ENCODE results near the gene PSME2.

DNA sequence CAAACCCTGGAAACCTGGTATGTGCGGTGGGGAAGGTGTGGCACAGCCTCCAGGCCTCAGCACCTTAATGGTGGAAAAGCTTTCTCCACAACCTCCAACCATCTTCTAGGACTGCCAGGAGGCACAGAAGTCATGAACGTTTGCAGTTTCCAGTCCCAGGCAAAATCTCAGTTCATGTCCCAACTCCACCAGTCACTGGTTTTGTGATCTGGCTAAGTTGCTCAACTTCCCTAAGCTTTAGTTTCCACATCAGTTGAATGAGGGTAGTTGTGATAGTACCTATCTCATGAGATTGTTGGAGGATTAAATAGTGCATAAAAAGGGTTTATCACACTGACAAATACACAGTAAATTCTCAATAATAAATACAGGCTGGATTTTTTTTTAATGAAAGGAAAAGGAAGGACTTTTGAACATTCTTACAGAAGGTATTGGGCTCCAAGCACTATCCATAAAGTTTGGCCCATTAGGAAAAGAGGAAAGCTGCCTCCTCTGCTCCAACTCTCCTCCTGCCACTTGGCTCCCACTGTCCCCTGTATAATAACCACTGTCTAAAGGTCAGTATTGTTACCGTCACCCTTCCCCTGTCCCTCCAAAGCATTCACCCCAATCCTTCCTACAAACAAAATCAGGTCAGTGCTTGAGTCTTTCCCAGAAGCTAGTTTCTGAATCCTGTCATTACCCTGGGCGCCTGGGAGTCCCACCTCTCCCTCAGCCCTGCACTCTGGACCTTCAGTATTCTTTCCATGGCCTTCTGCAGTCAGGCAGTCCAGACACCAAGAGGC is 46.0 kb downstream of the PSME2 start:
- TF ChIP-seq, protein P1, sequence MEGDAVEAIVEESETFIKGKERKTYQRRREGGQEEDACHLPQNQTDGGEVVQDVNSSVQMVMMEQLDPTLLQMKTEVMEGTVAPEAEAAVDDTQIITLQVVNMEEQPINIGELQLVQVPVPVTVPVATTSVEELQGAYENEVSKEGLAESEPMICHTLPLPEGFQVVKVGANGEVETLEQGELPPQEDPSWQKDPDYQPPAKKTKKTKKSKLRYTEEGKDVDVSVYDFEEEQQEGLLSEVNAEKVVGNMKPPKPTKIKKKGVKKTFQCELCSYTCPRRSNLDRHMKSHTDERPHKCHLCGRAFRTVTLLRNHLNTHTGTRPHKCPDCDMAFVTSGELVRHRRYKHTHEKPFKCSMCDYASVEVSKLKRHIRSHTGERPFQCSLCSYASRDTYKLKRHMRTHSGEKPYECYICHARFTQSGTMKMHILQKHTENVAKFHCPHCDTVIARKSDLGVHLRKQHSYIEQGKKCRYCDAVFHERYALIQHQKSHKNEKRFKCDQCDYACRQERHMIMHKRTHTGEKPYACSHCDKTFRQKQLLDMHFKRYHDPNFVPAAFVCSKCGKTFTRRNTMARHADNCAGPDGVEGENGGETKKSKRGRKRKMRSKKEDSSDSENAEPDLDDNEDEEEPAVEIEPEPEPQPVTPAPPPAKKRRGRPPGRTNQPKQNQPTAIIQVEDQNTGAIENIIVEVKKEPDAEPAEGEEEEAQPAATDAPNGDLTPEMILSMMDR (conservative IDR thresholded peaks at IDR 0.05; ENCODE audit: low read length), result no peak
- no peak for TF ChIP-seq EZH2phosphoT487 (IDR thresholded peaks at IDR 0.05; ENCODE audit: borderline replicate concordance, low read depth, low read length)
